ENCODE measurements around the gene ITIH3.

DNA sequence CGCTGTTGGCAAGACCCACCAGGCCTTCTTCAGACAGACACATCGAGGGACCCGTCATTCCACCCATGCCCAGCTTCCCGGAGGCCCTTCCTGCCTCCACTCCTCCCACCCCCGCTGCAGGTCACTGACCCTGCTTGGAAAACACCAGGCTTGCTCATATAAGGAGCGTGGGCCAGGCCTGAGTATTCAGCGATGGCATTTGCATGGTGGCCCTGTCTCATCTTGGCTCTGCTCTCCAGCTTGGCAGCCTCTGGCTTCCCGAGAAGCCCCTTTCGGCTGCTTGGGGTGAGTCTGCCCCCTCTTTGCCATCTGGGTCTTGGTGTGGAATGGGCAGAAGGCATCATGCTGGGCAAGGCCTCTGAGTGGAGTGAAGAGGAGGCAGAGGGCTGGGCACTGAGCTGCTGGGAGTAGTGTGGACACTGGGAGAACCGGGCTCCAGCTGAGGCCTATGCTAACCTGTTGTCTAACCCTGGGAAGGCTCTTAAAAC is at the start of gene ITIH3:
- TF ChIP-seq CTCF (IDR thresholded peaks at IDR 0.05) (no peak), POLR2AphosphoS5 (IDR thresholded peaks at IDR 0.05) (no peak), POLR2A (IDR thresholded peaks at IDR 0.05; ENCODE audit: low read depth) (no peak)

Measured in esophagus muscularis mucosa (tissue), 3 donors.